ENCODE measurements around the gene CHRNA4. TPM values are rescaled to one million over a fixed set of nuclear protein-coding genes. Genes with fewer than 3 reads are reported as not detected.

Gene CHRNA4
- total and polyA plus RNA-seq, 3 donors from 2014 or later = 3.3 to 8.3 (median 7.4) TPM

DNA sequence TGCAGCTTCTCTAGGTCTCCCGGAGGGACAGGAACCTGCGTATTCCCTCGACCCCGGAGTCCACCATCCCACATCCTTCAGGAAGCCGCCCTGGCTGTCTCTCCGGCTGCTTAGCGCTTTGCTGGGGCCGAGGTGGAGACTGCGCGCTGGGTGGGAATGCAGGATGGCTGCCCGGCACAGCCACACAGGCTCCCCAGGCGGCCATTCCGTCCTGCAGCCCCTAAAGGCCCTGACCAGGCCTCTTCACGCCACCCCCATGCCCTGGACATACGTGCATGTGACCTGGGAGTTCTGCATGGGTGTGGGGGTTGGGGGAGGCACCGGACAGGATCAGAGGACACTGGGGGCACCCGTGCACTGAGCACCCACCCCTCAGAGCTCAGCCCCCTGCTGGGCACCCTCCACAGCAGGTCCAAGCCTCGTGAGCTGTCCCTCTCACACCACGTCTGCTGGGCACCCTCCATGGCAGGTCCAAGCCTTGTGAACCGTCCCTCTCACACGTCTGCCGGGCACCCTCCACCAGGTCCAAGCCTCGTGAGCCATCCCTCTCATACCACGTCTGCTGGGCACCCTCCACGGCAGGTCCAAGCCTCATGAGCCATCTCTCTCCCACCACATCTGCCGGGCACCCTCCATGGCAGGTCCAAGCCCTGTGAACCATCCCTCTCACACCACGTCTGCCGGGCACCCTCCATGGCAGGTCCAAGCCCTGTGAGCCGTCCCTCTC is 40.4 kb upstream of the CHRNA4 start:
- no peaks in the 10 kb centered on the region for H3K4me1 ChIP-seq
- H3K9me3 ChIP-seq = no peaks in the 10 kb centered on the region
- H3K27me3 ChIP-seq = no peaks in the 10 kb centered on the region
- 78 to 83% methylated on average over 22 to 29 of the region's 29 CpGs for WGBS, 2 donors
- no peak for DNase-seq
- no peak overlapping the region for H3K27ac ChIP-seq
- no peak for TF ChIP-seq POLR2A (IDR thresholded peaks at IDR 0.05)
- TF ChIP-seq, protein P1, sequence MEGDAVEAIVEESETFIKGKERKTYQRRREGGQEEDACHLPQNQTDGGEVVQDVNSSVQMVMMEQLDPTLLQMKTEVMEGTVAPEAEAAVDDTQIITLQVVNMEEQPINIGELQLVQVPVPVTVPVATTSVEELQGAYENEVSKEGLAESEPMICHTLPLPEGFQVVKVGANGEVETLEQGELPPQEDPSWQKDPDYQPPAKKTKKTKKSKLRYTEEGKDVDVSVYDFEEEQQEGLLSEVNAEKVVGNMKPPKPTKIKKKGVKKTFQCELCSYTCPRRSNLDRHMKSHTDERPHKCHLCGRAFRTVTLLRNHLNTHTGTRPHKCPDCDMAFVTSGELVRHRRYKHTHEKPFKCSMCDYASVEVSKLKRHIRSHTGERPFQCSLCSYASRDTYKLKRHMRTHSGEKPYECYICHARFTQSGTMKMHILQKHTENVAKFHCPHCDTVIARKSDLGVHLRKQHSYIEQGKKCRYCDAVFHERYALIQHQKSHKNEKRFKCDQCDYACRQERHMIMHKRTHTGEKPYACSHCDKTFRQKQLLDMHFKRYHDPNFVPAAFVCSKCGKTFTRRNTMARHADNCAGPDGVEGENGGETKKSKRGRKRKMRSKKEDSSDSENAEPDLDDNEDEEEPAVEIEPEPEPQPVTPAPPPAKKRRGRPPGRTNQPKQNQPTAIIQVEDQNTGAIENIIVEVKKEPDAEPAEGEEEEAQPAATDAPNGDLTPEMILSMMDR (IDR thresholded peaks at IDR 0.05) = no peak
- no peaks in the 10 kb centered on the region for H3K36me3 ChIP-seq (ENCODE audit: low read depth, missing control alignments)
- intact Hi-C loops (cut with DNase I; ENCODE audit: low total_unique reads) = no loop called here
- no peak overlapping the region for H3K4me3 ChIP-seq

- H3K36me3 ChIP-seq (ENCODE audit: low read depth, missing control alignments) = no peaks in the 10 kb centered on the region
- no peaks in the 10 kb centered on the region for H3K4me1 ChIP-seq
- no peak overlapping the region for H3K27ac ChIP-seq
- intact Hi-C loops (cut with DNase I; ENCODE audit: low total_unique reads) = no loop called here
- no peak for DNase-seq
- no peaks in the 10 kb centered on the region for H3K9me3 ChIP-seq
- TF ChIP-seq POLR2A (IDR thresholded peaks at IDR 0.05) = no peak
- TF ChIP-seq, protein P1 (IDR thresholded peaks at IDR 0.05) = no peak
- 82 to 87% methylated on average over 26 to 44 of the region's 44 CpGs for WGBS, 2 donors
- H3K27me3 ChIP-seq = no peaks in the 10 kb centered on the region
- no peak overlapping the region for H3K4me3 ChIP-seq
Observed at GRCh38 chr20:63400486-63401210, 39.5 kb upstream of the CHRNA4 start.

DNA sequence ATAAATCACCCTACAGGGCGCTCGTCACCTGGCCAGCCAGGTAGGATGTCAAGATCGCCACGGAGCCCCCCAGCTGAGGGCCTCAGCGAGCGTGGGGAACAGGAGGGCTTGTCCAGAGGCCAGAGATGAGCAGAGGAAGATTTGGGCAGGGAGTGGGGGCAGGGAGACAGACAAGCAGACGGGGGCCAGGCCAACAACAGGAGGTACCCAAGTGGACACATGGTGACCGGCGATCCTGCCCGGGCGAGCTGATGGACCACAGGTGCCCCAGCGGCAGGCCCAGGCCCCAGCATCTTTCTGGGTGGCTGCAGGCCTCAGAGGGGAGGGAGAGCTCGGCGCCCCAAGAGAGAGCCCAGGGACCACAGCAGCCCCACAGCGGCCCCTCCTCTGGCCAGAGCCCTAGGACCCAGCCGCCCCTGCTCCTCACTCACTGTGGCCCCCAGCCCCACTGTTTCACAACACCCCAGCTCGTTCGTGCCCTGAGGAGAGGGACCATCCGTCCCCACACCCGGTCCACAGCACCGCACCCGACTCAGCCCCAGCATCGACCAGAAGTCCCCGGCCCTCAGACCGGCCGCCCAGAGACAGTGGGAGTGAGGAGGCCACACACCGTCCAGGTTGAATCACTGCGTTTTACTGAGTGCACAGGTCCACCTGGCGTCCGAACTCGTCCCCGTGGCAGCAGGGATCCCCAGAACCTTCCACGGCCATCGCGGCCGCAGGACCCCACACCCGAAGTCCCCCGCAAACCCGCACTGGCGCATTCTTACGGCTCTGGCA is 38.6 kb upstream of the CHRNA4 start:
- Histone ChIP-seq H3K4me3 (no peak overlapping the region), H3K27ac (no peak overlapping the region), H3K9me3 (no peaks in the 10 kb centered on the region), H3K4me1 (no peaks in the 10 kb centered on the region), H3K27me3 (no peaks in the 10 kb centered on the region), H3K36me3 (ENCODE audit: low read depth, missing control alignments) (no peaks in the 10 kb centered on the region)
- intact Hi-C loops (cut with DNase I; ENCODE audit: low total_unique reads) = no loop called here
- TF ChIP-seq, protein P1 (IDR thresholded peaks at IDR 0.05) = no peak
- 89 to 93% methylated on average over 35 to 39 of the region's 41 CpGs for WGBS, 2 donors
- no peak for DNase-seq

DNA sequence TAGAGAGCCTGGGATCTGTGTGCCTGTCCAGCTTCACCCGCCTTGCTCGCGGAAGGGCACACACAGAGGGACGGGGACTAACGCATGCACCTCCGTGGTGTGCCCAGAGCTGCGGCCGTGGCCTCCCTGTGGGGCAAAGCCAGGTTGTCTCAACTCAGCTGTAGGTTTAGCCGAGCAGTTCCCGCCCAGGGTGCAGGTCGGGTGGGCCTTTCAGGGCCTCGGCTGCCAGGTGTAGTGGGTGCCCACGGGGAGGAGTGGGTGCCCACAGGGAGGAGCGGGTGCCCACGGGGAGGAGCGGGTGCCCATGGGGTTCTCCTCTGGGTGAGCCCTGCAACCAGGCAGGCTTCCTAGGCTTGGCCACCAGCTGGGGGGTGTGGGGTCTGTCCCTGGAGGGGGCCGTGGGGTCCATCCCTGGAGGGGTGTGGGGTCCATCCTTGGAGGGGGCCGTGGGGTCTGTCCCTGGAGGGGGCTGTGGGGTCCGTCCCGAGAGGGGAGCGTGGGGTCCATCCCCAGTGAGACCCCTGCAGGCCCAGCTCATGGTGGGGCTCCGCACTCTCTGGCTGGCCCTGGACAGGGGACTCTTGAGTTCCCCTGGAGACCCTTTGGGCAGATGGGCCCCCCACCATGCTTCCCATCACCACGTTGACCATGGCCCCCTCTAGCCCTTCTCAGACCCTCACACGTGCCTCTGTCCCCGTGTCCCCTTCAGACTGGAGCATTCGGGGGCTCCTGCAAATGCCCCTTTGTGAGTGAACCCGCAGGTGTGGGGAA is 37.8 kb upstream of the CHRNA4 start:
- H3K4me1 ChIP-seq = no peaks in the 10 kb centered on the region
- no peak overlapping the region for H3K4me3 ChIP-seq
- no peak overlapping the region for H3K27ac ChIP-seq
- 88 to 89% methylated on average over 15 to 25 of the region's 27 CpGs for WGBS, 2 donors
- H3K36me3 ChIP-seq (ENCODE audit: low read depth, missing control alignments) = no peaks in the 10 kb centered on the region
- H3K9me3 ChIP-seq = no peaks in the 10 kb centered on the region
- H3K27me3 ChIP-seq = no peaks in the 10 kb centered on the region
- TF ChIP-seq POLR2A (IDR thresholded peaks at IDR 0.05) = no peak
- TF ChIP-seq, protein P1 (IDR thresholded peaks at IDR 0.05) = no peak
- intact Hi-C loops (cut with DNase I; ENCODE audit: low total_unique reads) = no loop called here
- no peak for DNase-seq

Data from testis (tissue), 3 donors.